Vagina (tissue), 2 donors: ENCODE data around the gene OLIG3.

Experiments used
- POLR2AphosphoS5 ChIP-seq, 2 donors: sonication (generic); formaldehyde crosslinking; IDR thresholded peaks; one replicate each; pipeline ENCODE4 v1.9.0; 2017; ENCODE audit warnings: antibody characterized with exemption in 2 of 2, mild to moderate bottlenecking in 2 of 2, low read depth in 1 of 2; ENCODE audit not compliant: insufficient read depth in 1 of 2
- TF ChIP-seq, protein P1 (sequence below), 3 experiments: fragments of 450-650 bp in 2 of 3; fragments of 200-600 bp in 1 of 3; sonication (generic) in 1 of 3; IDR thresholded peaks; one replicate each; pipeline ENCODE4 v1.5.1; 2017 to 2019; ENCODE audit warnings: antibody characterized with exemption in 3 of 3, mild to moderate bottlenecking in 2 of 3, moderate library complexity in 2 of 3

DNA sequence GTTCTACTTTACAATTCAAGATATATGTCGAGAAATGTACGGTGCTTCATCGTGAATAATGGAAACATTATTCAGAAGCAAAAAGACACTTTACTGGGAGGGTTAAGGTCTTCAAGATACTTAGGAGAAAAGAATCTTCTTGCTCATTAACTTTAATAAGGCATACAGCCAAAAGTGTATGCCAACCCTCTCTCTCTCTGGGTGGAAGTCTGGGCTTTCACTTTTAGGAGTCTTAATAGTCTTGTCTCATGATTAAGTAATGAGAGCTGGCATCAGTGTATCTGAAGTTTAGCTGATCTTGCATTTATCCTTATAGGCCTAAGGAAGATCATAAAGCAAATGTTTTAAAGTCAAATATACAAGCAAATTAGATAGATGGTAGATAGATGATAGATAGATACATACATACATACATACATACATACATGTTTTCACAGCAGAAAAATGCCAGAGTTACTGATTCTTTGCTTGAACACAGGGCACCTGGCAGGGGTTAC is 21.5 kb downstream of the OLIG3 start:
- no peak for TF ChIP-seq POLR2AphosphoS5 (IDR thresholded peaks at IDR 0.05; ENCODE audit: insufficient read depth in 1 of 2, low read depth in 1 of 2)
- TF ChIP-seq, protein P1, sequence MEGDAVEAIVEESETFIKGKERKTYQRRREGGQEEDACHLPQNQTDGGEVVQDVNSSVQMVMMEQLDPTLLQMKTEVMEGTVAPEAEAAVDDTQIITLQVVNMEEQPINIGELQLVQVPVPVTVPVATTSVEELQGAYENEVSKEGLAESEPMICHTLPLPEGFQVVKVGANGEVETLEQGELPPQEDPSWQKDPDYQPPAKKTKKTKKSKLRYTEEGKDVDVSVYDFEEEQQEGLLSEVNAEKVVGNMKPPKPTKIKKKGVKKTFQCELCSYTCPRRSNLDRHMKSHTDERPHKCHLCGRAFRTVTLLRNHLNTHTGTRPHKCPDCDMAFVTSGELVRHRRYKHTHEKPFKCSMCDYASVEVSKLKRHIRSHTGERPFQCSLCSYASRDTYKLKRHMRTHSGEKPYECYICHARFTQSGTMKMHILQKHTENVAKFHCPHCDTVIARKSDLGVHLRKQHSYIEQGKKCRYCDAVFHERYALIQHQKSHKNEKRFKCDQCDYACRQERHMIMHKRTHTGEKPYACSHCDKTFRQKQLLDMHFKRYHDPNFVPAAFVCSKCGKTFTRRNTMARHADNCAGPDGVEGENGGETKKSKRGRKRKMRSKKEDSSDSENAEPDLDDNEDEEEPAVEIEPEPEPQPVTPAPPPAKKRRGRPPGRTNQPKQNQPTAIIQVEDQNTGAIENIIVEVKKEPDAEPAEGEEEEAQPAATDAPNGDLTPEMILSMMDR (IDR thresholded peaks at IDR 0.05), result no peak
